T-helper 2 cell treated with Interferon-gamma antibody and Interleukin-4, amounts not matched to agents 5 μg/mL and 100 μg/mL, for 36 hours (primary cell): Measurements from ENCODE around the gene PNPO.

Experiments used
- DNase-seq: peaks from one replicate; pipeline ENCODE4 v3.0.0; 2021; ENCODE audit warnings: low spot score
- H3K27ac Mint-ChIP-seq: one replicate; pipeline ENCODE4 v1.8.0; 2021; ENCODE audit warnings: mild to moderate bottlenecking, mixed read lengths
- H3K27me3 Mint-ChIP-seq: one replicate; pipeline ENCODE4 v1.8.0; 2021; ENCODE audit warnings: low read depth, mixed read lengths
- H3K36me3 Mint-ChIP-seq: one replicate; pipeline ENCODE4 v1.8.0; 2021; ENCODE audit warnings: low read depth, mixed read lengths
- H3K4me1 Mint-ChIP-seq: one replicate; pipeline ENCODE4 v1.8.0; 2021; ENCODE audit warnings: low read depth, mixed read lengths
- H3K4me3 Mint-ChIP-seq: one replicate; pipeline ENCODE4 v1.8.0; 2022; ENCODE audit warnings: mild to moderate bottlenecking, moderate library complexity, mixed read lengths
- H3K9me3 Mint-ChIP-seq: one replicate; pipeline ENCODE4 v1.8.0; 2021; ENCODE audit warnings: mixed read lengths

Gene PNPO

DNA sequence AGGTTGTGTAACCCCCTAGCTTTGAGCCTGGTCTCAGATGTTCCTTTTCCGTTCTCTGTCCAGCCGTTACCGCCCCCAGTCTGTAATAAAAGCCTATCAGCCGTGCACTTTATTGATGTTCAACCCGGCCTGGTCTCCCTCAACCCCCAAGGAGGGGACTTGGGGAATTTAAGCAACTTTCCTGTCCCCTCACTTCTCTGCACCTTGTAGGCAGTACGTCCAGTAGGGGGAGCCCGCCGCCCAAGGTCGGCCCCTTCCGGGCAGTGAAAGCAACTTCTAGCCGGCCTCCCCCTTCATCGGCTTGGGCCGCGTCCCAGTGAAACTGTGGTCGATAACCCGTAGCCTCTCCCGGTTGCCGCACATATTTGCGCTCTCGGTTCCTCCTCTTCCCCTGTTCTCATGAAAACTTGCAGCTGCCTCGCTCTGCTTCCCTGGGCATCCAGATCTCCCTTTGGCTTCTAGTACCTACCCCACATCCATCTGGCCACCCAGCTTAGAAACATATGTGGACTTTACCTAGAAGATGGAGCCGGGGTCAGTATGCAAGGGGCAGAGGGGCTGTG, 7.9 kb downstream of the PNPO start:
- Mint-ChIP-seq H3K27me3 (no peaks in the 10 kb centered on the region), H3K9me3 (no peaks in the 10 kb centered on the region), H3K36me3 (peaks cover 30% of the 10 kb centered on the region), H3K4me3 (peak overlapping the region; percentile 73), H3K27ac (peak overlapping the region; percentile 74), H3K4me1 (peaks cover 24% of the 10 kb centered on the region)
- peak; percentile 74 for DNase-seq

DNA sequence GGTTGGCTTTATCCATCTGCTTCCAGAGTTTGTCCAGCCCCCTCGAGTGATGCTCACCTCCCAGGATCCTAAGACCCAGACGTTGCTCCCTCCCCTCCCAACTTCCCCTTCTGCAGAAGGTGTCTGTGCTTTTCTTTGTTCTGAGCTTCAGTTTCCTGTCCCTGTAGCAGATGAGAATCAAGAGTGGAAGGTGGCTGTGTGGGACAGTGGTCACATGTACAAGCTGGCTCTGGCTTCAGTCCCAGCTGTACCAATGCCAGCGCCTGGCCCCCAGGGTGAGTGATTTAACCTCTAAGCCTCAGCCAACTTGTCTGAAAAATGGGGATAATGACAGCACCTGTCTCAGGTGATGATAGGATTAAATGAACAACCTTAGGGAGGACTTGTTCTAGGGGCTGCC, 8.6 kb downstream of the PNPO start:
- Mint-ChIP-seq H3K36me3 (peaks cover 24% of the 10 kb centered on the region), H3K4me3 (no peak overlapping the region), H3K27me3 (no peaks in the 10 kb centered on the region), H3K27ac (peak overlapping the region; percentile 53), H3K4me1 (peaks cover 21% of the 10 kb centered on the region), H3K9me3 (no peaks in the 10 kb centered on the region)
- no peak for DNase-seq

- peaks cover 19% of the 10 kb centered on the region for H3K36me3 Mint-ChIP-seq
- H3K27me3 Mint-ChIP-seq = no peaks in the 10 kb centered on the region
- no peak overlapping the region for H3K4me3 Mint-ChIP-seq
- H3K27ac Mint-ChIP-seq = no peak overlapping the region
- peaks cover 16% of the 10 kb centered on the region for H3K4me1 Mint-ChIP-seq
- DNase-seq = no peak
- no peaks in the 10 kb centered on the region for H3K9me3 Mint-ChIP-seq
Observed at GRCh38 chr17:47950448-47950847, 9.1 kb downstream of the PNPO start.

GRCh38 chr17:47952171-47953021, 11.0 kb downstream of the PNPO start:
- no peak overlapping the region for H3K27ac Mint-ChIP-seq
- no peak for DNase-seq

GRCh38 chr17:47953909-47954308, 12.5 kb downstream of the PNPO start:
- no peak for DNase-seq
- H3K27me3 Mint-ChIP-seq = no peaks in the 10 kb centered on the region
- peaks cover 6% of the 10 kb centered on the region for H3K36me3 Mint-ChIP-seq
- H3K27ac Mint-ChIP-seq = no peak overlapping the region
- H3K4me3 Mint-ChIP-seq = no peak overlapping the region
- H3K9me3 Mint-ChIP-seq = no peaks in the 10 kb centered on the region
- H3K4me1 Mint-ChIP-seq = peaks cover 10% of the 10 kb centered on the region

More at GRCh38 chr17:47952171-47953021, 11.0 kb downstream of the PNPO start:
- H3K4me1 Mint-ChIP-seq = peaks cover 11% of the 10 kb centered on the region
- H3K36me3 Mint-ChIP-seq = peaks cover 12% of the 10 kb centered on the region
- no peak overlapping the region for H3K4me3 Mint-ChIP-seq
- no peaks in the 10 kb centered on the region for H3K27me3 Mint-ChIP-seq
- no peaks in the 10 kb centered on the region for H3K9me3 Mint-ChIP-seq

DNA sequence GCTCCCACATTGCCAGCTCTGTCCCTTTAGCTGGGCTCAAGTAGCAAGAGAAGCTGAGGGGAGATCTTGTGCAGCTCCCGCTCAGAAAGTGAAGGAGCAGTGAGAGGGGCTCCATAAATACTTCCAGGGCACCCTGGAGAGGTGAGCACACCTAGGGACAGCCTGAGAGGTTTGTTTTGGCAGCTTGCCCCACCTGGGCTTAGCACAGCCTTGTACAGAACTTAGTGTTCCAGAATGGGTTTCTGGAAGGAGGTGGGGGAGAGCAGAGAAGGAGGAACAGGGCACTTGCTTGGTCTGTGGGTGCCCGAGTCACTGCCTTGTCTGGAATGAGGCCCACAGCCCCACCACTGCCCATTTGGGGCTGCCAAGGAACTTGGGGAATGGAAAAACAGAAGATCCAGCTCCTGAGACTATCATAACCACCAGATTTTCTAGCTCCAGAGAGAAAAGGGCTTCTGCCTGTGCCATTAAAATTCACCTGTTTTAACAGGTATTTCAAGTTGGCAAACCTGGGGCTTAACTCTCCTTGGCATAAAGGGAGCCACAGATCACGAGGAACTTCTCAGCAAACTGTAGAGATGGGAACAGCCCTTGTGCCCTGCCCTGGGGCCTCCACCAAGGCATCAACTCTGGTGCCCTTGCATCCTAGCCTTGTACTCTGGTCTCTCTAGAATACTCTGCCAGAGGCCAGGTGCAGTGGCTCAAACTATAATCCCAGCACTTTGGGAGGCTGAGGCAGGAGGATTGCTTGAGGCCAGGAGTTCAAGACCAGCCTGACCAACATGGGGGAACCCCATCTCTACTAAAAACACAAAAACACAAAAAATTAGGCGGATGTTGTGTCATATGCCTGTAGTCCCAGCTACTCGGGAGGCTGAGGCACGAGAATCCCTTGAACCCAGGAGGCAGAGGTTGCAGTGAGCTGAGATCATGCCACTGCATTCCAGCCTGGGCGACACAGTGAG, 14.4 kb downstream of the PNPO start:
- Mint-ChIP-seq H3K27ac (no peak overlapping the region), H3K27me3 (peaks cover 2% of the 10 kb centered on the region), H3K9me3 (no peaks in the 10 kb centered on the region), H3K4me3 (no peak overlapping the region), H3K4me1 (no peaks in the 10 kb centered on the region), H3K36me3 (no peaks in the 10 kb centered on the region)
- no peak for DNase-seq

GRCh38 chr17:47956791-47957590, 15.6 kb downstream of the PNPO start:
- Mint-ChIP-seq H3K27ac (no peak overlapping the region), H3K4me3 (no peak overlapping the region), H3K4me1 (no peaks in the 10 kb centered on the region), H3K36me3 (no peaks in the 10 kb centered on the region), H3K27me3 (peaks cover 2% of the 10 kb centered on the region), H3K9me3 (no peaks in the 10 kb centered on the region)
- DNase-seq = no peak

DNA sequence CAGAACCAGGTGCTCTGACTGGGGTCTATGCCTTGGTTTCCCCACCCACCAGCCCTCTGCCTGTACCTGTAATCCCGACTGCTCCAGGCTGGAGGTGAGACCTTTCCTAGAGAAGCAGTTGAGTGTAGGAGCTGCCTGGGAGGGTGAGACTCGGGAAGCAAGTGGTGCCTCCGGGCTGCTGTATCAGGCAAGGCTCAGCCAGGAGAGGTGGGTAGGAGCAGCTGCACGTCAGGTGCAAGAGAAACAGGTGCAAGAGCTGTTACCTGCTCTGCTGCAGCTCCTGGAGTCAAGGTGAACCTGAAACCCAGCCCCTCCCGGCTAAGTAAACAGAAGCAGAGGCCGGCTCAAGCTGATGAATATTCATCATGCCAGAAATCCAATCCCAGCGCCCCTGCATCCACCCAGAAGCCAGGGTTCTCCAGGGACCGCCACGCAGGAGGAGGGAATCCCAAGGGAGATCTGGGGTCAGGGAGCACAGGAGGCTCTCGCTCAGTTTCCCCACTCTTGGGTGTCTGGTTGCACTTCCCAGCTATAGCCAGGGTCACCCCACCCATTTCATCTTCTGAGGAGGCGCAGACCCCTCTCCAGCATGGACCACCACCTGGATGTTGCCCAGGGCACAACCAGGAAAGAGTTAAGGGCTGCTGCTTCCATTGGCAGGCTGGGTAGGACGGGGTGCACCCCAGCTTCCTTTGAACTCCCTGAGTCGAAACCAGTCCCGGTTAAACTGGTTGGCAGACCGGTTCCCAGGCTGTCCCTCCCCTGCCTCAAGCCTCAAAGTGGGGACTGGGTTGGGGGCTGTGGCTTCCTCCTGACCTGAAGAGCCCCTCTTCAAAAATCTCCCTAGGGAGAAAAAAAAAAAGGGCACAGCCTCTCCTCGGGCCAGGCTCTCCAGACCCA, 16.5 kb downstream of the PNPO start, which contains the start of gene PRR15L:
Gene PRR15L (minus strand): TSS at position 293 of the 900 bp plus-strand sequence. CDS start 4,649 bp downstream, outside the sequence.
- H3K4me3 Mint-ChIP-seq = no peak within 1 kb of the TSS
- peaks cover 2% of the 10 kb centered on the region for H3K27me3 Mint-ChIP-seq
- H3K27ac Mint-ChIP-seq = no peak within 1 kb of the TSS
- DNase-seq = no peak
- H3K36me3 Mint-ChIP-seq = no peaks in the 10 kb centered on the region
- no peaks in the 10 kb centered on the region for H3K9me3 Mint-ChIP-seq
- no peaks in the 10 kb centered on the region for H3K4me1 Mint-ChIP-seq

DNA sequence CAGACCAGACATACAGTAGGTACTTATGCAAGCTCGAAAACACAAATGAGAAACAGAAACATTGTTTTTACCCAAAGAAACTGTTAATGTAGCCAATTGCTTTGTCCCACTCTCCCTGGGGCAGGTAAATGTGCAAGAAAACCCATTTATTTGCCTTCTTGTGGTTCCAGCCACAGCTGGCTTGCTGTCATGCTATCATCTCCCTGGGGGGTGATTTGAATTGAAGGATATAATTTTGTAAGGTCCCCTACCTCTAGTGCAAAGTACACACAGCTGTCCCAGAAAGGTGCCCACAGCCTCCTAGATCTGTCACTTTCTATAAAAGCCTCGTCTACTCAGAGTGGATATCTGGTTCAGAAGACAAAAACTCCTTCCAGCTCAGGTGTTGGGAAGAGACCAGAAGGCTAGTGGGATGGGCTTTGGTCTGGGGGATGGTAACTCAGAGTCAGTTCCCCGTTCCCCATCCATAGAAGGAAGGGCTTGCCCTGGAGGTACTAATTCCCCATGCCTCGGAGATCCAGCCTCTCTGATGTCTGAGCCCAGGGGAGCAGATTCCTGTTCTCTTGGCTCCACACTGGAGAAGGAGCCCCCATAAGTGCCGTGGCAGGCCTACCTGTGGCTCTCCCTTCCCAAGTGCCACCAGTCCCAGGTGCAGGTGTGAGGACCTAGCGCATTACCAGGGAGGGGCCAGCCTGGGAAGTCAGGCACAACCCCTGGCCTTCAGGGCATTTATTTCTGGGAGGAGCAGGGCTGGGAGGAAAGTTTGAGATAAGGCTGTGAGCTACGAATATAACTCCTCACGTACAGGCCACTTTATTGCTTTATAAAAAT, 18.7 kb downstream of the PNPO start:
- no peak overlapping the region for H3K27ac Mint-ChIP-seq
- no peak overlapping the region for H3K4me3 Mint-ChIP-seq
- no peaks in the 10 kb centered on the region for H3K9me3 Mint-ChIP-seq
- H3K4me1 Mint-ChIP-seq = no peaks in the 10 kb centered on the region
- no peaks in the 10 kb centered on the region for H3K36me3 Mint-ChIP-seq
- DNase-seq = no peak
- peaks cover 2% of the 10 kb centered on the region for H3K27me3 Mint-ChIP-seq

GRCh38 chr17:47961406-47961805, 20.0 kb downstream of the PNPO start:
- H3K36me3 Mint-ChIP-seq = no peaks in the 10 kb centered on the region
- H3K27me3 Mint-ChIP-seq = peaks cover 2% of the 10 kb centered on the region
- H3K4me3 Mint-ChIP-seq = no peak overlapping the region
- H3K4me1 Mint-ChIP-seq = no peaks in the 10 kb centered on the region
- no peak for DNase-seq
- no peak overlapping the region for H3K27ac Mint-ChIP-seq
- H3K9me3 Mint-ChIP-seq = no peaks in the 10 kb centered on the region

GRCh38 chr17:47962901-47963300, 21.5 kb downstream of the PNPO start:
- Mint-ChIP-seq H3K36me3 (no peaks in the 10 kb centered on the region), H3K9me3 (no peaks in the 10 kb centered on the region), H3K27ac (no peak overlapping the region), H3K4me1 (no peaks in the 10 kb centered on the region), H3K27me3 (peaks cover 2% of the 10 kb centered on the region), H3K4me3 (no peak overlapping the region)
- no peak for DNase-seq

DNA sequence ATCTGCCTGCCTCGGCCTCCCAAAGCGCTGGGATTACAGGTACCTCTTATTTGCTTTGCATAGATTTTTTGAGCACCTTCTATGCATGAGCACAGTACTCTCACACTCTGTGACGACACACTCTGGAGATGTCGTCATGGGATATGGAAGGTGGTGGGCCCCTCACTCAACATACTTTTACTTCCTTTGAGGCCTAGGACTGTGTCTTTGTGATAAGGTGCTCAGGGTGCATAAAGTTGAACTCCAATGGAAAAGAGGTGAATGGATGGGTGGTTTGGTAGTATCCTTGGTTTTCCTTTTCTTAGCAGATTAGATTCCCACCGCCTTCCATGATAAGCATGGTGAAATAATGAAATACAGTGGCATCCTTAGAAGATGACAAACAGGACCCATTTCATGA, 23.5 kb downstream of the PNPO start:
- Mint-ChIP-seq H3K4me1 (peaks cover 2% of the 10 kb centered on the region), H3K27ac (no peak overlapping the region), H3K36me3 (no peaks in the 10 kb centered on the region), H3K27me3 (no peaks in the 10 kb centered on the region), H3K4me3 (no peak overlapping the region), H3K9me3 (no peaks in the 10 kb centered on the region)
- DNase-seq = no peak
